Ovary (tissue), 3 donors: ENCODE results near the gene COL27A1.

Experiments
- POLR2A ChIP-seq: fragments of 450-650 bp; IDR thresholded peaks from one replicate; pipeline ENCODE4 v1.6.1; 2017; ENCODE audit warnings: antibody characterized with exemption, mild to moderate bottlenecking, moderate library complexity
- TF ChIP-seq, protein P1 (sequence below), 3 donors: fragments of 450-650 bp in 2 of 3; fragments of 200-600 bp in 1 of 3; IDR thresholded peaks; one replicate each; pipeline versions ENCODE4 v1.5.1 to v1.8.0; 2016 to 2022; ENCODE audit warnings: antibody characterized with exemption in 3 of 3, mild to moderate bottlenecking in 1 of 3
- donor health status: DM: no; HTN: no; CAD: no.

DNA sequence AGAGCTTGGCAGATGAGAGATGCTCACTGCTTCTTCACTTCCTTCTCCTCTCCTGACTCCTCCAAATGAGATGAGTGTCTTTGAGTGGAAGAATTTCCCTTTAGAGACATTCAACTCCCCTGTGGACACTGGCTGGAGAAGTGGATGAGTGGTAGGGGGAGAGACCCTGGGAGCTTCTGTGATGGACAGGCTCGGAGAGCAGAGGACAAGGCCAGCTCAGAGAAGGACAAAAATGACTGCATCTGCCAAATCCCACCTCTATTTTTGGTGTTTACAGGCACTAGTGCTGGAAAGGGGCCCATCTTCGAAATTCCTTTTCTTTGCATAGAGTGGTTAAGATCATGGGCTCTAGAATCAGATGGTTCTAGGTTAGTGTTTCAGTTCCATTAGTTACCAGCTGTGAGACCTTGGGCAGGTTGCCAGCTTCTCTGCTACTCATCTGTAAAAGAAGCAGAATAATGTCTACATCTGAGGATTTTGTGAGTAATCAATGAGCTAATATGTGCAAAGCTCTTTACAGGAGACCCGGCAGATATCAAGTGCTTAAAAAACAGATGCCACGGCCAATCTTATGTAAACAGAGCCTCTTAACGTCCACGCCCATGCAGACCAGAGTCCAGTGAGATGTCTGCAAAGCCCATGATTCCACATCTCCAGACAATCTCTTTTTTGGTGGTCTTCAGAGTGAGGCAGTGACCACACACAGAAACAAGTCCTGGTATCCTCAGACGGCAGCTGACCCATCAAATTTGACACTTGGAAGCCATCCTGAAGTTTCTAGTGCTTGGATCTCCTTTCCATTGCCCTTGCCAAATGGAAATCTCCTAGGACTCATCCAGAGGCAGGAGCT lies 13.6 kb upstream of the COL27A1 start:
- no peak for TF ChIP-seq POLR2A
- TF ChIP-seq, protein P1, sequence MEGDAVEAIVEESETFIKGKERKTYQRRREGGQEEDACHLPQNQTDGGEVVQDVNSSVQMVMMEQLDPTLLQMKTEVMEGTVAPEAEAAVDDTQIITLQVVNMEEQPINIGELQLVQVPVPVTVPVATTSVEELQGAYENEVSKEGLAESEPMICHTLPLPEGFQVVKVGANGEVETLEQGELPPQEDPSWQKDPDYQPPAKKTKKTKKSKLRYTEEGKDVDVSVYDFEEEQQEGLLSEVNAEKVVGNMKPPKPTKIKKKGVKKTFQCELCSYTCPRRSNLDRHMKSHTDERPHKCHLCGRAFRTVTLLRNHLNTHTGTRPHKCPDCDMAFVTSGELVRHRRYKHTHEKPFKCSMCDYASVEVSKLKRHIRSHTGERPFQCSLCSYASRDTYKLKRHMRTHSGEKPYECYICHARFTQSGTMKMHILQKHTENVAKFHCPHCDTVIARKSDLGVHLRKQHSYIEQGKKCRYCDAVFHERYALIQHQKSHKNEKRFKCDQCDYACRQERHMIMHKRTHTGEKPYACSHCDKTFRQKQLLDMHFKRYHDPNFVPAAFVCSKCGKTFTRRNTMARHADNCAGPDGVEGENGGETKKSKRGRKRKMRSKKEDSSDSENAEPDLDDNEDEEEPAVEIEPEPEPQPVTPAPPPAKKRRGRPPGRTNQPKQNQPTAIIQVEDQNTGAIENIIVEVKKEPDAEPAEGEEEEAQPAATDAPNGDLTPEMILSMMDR (IDR thresholded peaks at IDR 0.05) = no peak
